HTERT RPE-1 (cell line): ENCODE data around the gene PLEKHA8.
"Not testable (repeated sequence)": the region's sequence is repeated elsewhere in the genome, so short reads cannot be mapped to it uniquely, and the experiment has no call there.

Source experiments
- in situ Hi-C: fragments of 300-500 bp; cut with MboI; formaldehyde crosslinking; loops from 4 replicates; pipeline ENCODE4 v1.14.3; 2020; ENCODE audit warnings: low sequenced_read_pairs

The PLEKHA8 gene

DNA sequence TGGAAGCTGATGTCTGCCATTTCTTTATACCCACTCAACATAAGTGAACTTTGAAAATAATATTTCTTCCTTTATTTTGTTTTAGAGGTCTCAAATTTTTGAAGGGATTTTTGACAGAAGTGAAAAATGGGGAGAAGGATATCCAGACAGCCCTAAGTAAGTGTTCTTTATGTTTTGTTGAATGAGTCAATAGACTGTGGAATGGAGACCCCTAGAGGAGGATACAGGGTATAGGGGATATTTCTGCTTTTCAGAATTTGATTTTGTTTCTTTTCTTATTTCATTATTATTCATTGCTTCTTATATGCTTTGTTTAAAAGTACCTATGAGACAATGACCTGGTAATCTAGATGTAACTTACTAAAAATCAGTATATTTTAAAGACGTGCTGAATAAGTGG lies 34.4 kb downstream of the PLEKHA8 start:
- in situ Hi-C loops, result no loop called here

DNA sequence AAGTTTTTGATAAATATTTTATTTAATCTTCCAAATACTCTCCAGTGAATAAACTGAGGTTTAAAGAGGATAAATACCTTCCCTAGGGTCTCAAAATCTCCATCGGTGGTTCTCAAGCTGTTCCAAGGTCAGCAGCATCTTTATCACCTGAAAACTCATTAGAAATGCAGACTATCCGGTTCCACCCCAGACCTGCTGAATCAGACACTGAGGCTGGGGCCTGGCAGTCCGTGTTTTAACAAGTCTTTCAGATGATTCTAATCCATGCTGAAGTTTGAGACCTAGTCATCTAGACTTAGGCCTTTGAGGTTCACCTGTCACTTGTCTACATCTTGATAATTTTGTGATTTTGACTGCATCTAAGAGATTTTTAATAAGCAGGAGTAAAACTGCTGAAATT lies 37.5 kb downstream of the PLEKHA8 start:
- in situ Hi-C loops, result no loop called here

DNA sequence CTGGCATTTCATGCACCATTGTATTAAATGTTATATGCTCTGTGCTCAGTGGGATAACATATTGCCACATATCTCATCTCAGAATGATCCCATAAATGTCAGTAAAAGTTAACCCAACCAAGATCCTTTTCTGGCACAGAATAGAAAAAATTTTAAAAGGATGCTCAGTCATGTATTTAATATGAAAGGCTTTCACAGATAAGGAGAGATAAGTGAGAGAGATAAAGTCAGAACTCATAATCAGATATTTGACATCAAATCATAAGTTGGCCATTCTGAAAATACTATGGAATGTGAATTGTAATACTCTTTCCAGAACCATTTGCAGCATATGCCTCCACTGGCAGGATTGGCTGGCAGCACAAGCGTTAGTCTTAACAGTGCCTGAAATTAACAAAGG lies 38.5 kb downstream of the PLEKHA8 start:
- in situ Hi-C loops, result no loop called here

DNA sequence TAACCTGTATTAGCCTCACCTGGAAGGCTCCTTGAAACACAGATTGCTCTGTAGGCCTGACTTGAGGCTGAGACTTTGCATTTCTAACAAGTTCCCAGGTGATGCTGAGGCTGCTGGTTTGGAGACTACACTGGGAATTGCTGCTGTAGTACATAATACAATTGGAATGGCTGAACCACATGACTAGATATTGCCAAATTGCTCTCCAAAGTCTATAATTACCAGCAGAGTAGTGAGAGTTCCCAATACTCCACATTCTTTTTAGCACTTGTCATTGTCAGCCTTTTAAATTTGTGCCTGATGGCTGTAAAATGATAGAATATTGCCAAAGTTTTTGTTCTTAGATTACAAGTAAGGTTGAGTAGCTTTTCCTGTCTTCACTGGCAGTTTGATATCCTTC lies 39.9 kb downstream of the PLEKHA8 start:
- in situ Hi-C loops, result no loop called here

DNA sequence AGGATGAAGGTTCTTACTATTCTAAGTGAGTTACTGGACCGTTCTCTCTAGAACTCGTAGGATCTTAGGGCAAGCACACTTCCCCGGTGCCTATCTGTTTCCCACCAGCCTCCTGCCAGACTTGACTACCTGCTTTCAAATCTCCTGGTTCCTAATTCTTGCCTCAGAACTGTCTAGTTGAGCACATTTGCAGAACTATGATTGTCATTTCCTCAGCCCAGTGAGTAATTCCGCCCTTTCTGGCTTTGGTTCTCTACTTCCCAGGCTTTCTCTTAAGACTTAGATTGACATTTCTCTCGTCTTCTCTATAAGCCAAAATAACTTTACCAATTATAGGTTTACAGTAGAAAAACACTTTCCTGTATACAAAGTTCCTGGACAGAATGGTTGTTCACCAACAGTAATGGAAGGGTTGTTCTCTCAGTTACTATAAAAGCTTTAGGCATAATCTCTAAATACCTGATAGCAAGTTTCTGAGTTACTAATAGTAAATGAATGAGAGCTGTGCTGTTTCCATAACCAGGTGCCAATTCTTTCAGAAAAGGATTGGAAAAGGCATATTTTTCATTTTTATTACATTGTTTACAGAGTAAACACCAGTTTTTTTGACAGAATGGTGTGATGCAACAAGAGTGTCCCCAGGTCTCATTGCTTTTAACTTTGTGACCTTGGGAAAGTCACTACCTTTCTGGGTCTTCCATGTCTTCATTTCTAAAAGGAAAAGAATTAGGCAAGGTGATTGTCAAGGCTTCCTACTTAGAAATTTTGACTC lies 41.1 kb downstream of the PLEKHA8 start:
- in situ Hi-C loops, result no loop called here

DNA sequence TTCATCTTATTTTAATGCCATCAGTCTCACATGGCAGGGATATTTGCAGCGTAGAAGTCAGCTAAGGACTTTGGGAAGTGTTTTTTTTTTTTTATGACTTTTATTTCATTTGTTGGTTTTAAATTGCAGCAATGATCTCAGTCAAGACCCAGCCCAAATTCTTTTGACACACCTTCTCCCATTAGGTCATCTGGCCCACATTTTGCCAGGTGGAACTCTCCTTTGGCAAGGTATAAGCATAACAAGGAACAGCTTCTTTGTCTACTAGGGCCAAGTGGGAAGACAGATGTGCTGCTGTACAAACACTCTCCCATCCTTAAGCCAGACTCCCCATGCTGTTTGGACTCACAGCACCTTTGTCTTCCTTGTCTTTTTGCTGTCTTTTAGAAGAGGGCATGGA lies 41.8 kb downstream of the PLEKHA8 start:
- in situ Hi-C loops, result no loop called here

DNA sequence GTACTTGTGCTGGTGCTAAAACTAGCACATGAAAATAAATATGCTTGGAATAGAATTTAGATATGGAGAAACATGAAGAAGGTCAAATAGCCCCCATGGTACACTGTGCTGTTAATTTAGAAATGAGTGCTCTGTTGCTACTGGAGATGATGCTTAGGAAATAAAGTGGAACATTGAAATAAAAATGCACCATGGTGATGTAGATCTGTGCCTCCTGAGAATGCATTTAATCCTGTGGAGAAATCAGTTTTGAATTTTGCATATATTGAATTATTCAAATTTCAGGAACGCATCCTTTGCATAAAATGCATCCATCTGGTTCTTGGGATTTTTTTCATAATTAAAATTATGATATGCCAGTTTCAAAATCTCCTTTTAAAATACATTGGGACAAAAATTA lies 44.5 kb downstream of the PLEKHA8 start:
- in situ Hi-C loops, result no loop called here

DNA sequence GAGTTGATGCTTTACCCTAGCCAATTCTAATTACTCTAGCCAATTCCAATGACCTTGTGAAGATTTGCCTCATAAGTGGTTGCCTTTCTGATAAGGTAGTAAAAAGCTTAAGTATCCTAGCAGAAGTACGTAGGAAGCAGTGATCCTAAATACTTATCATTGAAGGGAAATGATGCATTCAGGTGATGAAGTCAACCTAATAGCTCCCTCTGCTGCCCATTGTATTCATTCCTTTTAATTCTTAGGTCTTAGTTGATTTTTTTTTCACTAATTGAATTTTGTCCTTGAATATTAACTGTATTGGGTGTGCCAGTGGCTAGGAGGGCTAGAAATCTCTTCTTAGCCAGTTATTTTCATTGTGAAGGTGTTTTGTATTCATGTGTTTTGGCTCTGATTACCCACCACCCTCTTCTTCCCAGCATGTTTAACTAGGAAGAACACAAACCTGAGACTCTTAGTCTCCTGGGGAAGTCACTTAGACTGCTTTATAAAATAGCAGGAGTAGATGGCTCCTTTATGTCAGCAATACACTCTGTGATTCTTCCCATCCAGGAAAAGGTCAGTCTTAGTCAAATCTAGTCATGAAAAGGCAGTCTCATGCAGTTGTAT lies 46.3 kb downstream of the PLEKHA8 start:
- in situ Hi-C loops, result no loop called here

DNA sequence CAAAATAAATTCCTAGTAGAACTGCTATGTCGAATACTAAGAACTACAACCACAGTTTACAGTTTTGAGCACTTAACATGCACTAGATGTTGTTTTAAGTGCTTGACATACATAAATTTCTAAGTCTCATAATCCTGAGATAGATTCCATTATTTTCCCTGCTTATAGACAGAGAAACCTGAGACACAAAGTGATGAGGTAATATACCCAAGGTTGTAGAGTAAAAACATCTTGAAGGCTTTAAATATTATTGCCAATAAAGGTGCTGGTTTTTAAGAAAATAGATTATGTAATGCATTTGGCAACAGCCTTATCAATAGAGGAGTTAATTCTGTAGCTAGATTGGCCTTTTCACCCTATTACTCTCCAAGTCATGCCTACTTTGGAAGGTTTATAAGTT lies 48.2 kb downstream of the PLEKHA8 start:
- in situ Hi-C loops, result no loop called here

DNA sequence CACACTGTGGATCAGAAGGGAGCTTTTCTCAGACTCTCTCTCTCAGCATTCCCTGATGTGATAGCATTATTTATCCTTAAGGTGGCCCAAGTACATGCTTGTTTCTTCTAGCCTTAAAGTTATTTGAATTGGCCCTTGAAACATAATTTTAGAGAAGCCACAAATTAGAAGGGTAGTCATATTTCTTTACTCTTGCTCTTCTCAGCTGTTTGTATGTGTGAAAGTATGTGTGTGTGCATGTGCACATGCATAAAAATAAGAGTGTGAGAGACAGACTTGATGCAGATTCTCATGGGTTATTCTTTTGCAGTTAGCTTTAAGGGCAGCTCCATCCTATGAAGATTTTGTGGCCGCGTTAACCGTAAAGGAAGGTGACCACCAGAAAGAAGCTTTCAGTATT lies 50.1 kb downstream of the PLEKHA8 start:
- in situ Hi-C loops, result no loop called here

DNA sequence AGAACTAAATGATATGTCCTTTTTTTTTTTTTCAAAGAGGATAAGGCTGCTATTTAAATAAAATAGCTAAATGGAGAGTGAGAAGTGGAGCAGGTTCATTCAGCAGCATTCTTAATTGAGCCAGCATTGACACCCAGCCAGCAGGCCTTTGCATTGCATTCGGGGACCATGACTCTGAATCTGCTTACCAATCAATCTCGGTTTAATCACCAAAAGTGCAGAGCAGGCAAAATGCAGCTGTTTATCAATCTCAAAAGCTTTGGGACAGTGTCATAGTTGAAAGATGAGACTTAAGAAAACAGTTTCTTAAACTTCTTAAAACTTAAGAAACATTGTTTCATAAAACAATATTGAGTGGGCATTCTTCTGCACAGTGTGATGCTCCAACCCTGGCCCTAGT lies 51.7 kb downstream of the PLEKHA8 start:
- in situ Hi-C loops, result no loop called here

DNA sequence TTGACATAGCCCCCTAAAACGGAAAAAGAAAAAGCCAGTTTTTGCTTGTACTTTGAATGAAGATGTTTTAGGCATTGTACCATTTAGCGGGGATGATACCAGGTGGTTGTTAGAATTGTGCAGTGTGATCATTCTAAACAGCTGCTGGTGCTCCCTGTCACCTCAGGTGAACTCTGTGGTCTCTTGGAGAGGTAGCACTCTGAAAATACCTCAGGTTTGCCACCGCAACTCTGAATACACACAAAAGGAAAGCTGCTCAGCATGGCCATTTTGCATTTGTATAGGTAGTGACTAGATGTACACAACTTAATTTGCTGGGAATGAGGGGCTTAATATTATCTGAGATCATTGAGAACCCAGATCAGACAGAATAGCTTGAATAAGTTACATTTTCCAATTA lies 52.6 kb downstream of the PLEKHA8 start:
- in situ Hi-C loops, result no loop called here

DNA sequence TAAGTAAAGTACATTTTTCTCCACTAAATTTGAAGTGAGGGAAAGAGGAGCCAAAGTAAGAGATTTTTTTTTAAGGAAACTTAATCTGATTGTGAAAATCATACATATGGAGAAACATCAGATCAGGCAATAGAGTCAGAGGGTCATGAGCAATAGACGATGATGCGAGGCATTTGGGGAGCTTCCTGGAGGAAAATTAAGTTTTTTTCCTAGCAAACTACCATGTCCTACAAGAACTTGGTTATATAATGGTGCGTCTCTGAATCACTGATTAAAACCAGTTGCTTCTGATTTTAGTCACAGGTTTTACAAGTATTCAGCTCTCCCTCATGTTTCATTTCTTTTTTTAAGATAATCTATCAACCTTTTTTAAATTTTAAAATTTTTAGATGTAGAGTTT lies 54.5 kb downstream of the PLEKHA8 start:
- in situ Hi-C loops, result no loop called here

DNA sequence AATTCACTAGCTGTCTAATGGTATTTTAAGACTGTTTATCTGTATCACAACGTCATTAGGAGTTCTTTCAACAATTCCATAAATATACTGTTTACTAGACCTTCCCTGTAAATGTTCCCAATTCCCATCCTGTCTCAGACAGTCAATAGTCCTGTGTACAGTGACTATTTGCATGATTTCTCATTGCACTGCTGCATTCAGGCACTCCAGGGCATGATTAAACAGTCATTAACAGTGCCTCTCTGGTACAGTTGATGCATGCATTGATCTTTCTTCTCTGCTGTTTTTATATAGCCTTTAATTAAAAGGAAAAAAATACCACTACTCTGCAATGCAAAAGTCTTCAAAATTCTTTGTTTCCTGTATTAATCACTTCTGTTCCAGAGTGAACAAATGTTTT lies 55.1 kb downstream of the PLEKHA8 start:
- in situ Hi-C loops, result no loop called here

DNA sequence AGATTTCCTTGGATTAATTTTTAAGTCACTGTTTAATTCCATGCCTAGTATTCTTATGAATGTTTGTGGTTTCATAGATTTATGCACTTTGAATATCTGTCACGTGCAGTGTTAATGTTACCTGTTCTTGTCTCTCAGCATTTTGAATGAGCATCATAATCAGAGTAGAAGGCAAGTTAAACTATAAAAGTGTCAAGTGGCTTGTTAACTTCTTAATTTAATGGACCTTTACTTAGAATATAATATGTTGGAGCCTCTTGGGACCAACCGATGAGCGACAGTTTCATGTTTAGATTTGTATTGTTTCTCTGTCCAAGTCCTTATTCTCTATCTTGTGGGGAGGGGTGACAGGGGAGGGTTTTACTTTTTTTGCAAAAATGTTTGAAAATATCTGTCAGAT lies 56.0 kb downstream of the PLEKHA8 start:
- in situ Hi-C loops, result no loop called here

DNA sequence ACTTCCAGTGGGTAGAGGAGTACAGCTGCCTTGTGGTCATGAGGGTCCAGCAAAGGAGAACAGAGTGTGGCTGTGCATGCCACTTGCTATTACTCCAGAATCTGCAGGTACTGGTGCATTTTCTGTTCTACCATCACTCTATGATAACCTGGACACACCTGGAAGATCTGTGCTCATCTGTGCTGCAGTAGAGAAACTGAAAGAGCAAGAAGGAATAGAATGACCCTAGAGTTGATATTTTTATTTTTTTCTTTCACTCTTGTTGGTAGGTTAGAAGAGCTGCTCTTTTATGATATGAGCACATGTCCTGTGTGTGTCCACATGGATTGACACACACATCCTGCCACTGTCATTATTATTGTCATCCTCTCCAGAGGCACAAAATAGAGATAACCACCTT lies 58.3 kb downstream of the PLEKHA8 start:
- in situ Hi-C loops, result no loop called here

DNA sequence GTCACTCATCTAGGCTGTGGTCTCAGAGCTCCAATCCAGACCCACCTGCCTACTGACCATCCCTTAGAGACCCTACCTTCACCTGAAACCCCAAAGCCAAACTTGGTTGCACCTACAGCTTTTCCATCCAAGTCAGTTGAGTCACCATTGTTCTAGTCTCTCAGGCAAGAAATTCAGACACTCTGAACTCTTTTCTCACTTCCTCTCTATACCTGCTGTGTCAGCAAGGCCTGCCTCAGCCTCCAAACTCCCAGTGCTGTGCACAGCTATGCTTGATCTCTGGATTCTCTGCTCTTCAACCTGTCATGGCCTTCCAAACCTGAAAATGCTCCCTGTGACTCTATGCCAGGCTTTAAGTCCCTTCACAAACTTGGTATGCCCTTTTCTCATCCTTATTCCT lies 59.2 kb downstream of the PLEKHA8 start:
- in situ Hi-C loops, result no loop called here

DNA sequence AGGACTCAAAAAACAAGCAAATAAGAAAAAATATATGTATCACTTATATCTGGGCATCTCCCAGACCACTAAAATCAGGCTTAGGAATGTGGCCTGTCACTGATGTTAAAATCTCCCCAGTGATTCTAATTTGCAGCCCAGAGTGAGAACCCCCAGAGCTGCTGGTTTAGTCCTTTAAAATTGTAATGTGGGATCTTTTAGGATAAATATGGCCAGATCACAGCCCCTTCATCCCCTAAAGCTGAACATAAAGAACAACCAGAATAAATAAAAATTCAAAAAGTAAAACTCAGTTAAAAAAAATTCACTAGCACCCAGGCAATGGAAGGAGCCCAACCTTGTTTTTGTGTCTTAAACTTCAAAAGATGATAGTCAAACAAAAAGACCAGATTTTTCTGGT lies 60.1 kb downstream of the PLEKHA8 start:
- in situ Hi-C loops, result no loop called here

DNA sequence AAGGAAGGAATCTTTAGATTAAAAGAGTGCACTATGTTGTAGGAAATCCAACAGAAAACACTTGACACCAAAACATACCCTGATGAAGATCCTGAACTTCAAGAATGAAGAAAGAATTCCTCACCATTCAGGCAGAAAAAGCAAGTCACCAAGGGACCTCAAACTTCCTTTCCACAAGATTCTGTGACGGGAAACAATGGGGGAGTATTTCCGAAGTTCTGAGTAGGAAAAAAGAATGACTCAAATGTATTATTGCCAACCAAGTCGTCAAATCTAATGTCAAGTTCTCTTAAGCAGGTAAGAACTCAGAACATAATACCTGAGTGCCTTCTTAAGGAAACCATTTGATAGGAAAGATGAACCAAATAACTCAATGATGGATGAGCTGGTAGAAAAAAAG lies 61.9 kb downstream of the PLEKHA8 start:
- in situ Hi-C loops, result no loop called here

DNA sequence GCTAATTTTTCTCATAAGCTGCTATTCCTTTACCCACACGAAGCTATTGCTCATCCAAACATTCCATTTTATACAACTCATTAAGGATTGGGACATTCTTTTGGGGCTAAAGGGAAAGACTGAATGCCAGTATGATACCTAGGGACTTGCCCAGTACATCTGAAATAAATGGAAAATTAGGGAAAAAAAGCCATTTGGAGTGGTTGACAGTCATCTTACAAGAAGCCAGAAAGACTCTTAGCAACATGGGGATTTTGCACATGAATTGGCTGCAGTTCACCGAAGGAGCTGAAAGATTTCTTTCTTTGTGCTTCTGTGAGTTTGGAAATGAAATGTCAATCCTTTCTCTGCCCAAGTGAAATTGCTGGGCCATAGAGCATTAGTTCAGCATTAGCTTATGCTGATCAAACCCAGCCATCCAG lies 63.3 kb downstream of the PLEKHA8 start:
- in situ Hi-C loops, result no loop called here

DNA sequence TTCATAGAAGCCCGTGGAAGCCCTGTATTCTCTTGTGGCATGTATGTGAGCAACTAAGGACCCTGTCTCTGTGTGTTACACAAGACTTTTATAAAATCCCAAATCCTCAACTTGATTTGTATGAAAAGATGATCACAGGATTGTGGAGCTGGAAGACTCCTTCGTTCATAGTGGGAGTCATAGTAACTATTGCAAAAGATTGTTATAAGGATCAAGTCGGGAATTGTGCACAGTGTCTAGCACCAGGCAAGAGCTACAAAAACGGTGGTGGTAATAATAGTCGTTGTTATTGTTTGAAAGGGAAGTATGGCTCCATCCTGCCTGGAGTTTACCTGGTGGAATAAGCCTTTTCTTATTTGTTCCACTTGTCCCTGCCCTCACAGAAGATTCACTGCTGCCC lies 63.8 kb downstream of the PLEKHA8 start:
- in situ Hi-C loops, result no loop called here

DNA sequence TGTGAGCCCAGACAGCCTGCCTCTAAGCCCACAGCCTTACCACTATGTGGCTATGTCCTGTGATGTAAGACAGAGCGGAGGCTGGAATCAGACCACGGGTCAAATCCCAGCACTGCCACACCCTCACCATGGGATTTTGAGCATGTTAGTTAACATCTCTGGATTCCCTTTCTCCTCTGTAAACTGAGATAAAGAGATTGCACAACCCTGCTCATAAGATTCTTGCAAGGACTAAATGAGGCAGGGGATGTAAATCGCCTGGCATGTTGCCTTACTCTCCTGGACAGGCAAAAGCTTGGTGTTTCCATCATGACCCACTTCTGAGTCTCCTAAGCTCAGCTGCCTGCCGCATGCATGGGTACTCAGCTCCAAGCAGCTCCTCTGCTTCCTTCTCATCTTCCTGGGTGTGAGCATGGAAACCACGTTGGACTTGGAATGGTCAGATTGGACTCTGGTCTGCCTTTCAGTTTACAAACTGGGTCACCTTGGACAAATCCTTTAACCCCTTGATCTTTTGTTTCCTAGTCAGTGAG lies 65.3 kb downstream of the PLEKHA8 start:
- in situ Hi-C loops, result no loop called here

DNA sequence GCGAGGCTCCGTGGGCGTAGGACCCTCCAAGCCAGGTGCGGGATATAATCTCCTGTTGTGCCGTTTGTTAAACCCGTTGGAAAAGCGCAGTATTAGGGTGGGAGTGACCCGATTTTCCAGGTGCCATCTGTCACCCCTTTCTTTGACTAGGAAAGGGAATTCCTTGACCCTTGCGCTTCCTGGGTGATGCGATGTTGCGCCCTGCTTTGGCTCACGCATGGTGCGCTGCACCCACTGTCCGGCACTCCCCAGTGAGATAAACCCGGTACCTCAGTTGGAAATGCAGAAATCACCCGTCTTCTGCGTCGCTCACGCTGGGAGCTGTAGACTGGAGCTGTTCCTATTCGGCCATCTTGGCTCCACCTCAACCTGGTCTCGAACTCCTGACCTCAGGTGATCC lies 70.4 kb downstream of the PLEKHA8 start:
- in situ Hi-C loops, result not testable (repeated sequence)
